Parathyroid adenoma (tissue), 2 donors: ENCODE data around the gene COPZ1.
"Not testable (repeated sequence)": the region's sequence is repeated elsewhere in the genome, so short reads cannot be mapped to it uniquely, and the experiment has no call there.

Source experiments
- H2AFZ ChIP-seq: fragments of 300-600 bp; sonication (generic); one replicate; pipeline ENCODE4 v1.7.0; 2017; ENCODE audit warnings: antibody characterized with exemption, mild to moderate bottlenecking
- H3K27ac ChIP-seq: fragments of 300-600 bp; sonication (generic); one replicate; pipeline ENCODE4 v1.7.0; 2017
- H3K27me3 ChIP-seq: fragments of 300-600 bp; sonication (generic); one replicate; pipeline ENCODE4 v1.7.0; 2017; ENCODE audit warnings: low read length; ENCODE audit not compliant: control insufficient read depth, insufficient read depth
- H3K36me3 ChIP-seq: fragments of 300-600 bp; sonication (generic); one replicate; pipeline ENCODE4 v1.7.0; 2017; ENCODE audit warnings: low read length; ENCODE audit not compliant: control insufficient read depth, insufficient read depth
- H3K4me1 ChIP-seq: fragments of 300-600 bp; sonication (generic); one replicate; pipeline ENCODE4 v1.7.0; 2017; ENCODE audit warnings: control low read depth
- H3K4me2 ChIP-seq: fragments of 300-600 bp; sonication (generic); one replicate; pipeline ENCODE4 v1.7.0; 2017; ENCODE audit warnings: low read length
- H3K4me3 ChIP-seq: fragments of 300-600 bp; sonication (generic); one replicate; pipeline ENCODE4 v1.7.0; 2017; ENCODE audit warnings: low read depth, low read length
- H3K79me2 ChIP-seq: fragments of 300-600 bp; sonication (generic); one replicate; pipeline ENCODE4 v1.7.0; 2017; ENCODE audit warnings: control low read depth
- H3K9ac ChIP-seq: fragments of 300-600 bp; sonication (generic); one replicate; pipeline ENCODE4 v1.7.0; 2017; ENCODE audit warnings: mild to moderate bottlenecking
- H3K9me3 ChIP-seq: fragments of 300-600 bp; sonication (generic); one replicate; pipeline ENCODE4 v1.7.0; 2017; ENCODE audit warnings: low read length; ENCODE audit not compliant: control insufficient read depth
- CTCF ChIP-seq: fragments of 300-600 bp; sonication (generic); IDR thresholded peaks from one replicate; pipeline ENCODE4 v1.7.0; 2017; ENCODE audit warnings: antibody characterized with exemption, mild to moderate bottlenecking
- donor health status: primary hyperparathyroidism.

Gene COPZ1

GRCh38 chr12:54352891-54353874 is 28.3 kb downstream of the COPZ1 start:
- no peak for TF ChIP-seq CTCF
- Histone ChIP-seq H3K4me2 (peak overlapping the region; percentile 67), H3K36me3 (no peaks in the 10 kb centered on the region), H3K9me3 (no peaks in the 10 kb centered on the region), H3K27ac (peak overlapping the region; percentile 85), H3K4me3 (peak overlapping the region; percentile 36), H3K79me2 (no peaks in the 10 kb centered on the region), H3K4me1 (peaks cover 51% of the 10 kb centered on the region), H3K27me3 (no peaks in the 10 kb centered on the region), H3K9ac (no peak overlapping the region), H2AFZ (peak overlapping the region; percentile 18)

GRCh38 chr12:54354271-54354670 is 29.3 kb downstream of the COPZ1 start:
- H3K4me3 ChIP-seq, H3K9ac ChIP-seq, H3K79me2 ChIP-seq, H2AFZ ChIP-seq, H3K4me2 ChIP-seq, H3K9me3 ChIP-seq, H3K27me3 ChIP-seq, H3K36me3 ChIP-seq, H3K27ac ChIP-seq: not testable (repeated sequence)
- H3K4me1 ChIP-seq = peaks cover 48% of the 10 kb centered on the region

GRCh38 chr12:54355104-54355815 is 30.3 kb downstream of the COPZ1 start:
- Histone ChIP-seq H3K27me3 (no peaks in the 10 kb centered on the region), H3K4me1 (peaks cover 45% of the 10 kb centered on the region), H3K79me2 (no peaks in the 10 kb centered on the region), H3K4me3 (no peak overlapping the region), H3K9ac (no peak overlapping the region), H3K9me3 (no peaks in the 10 kb centered on the region), H3K4me2 (no peak overlapping the region), H3K36me3 (no peaks in the 10 kb centered on the region), H3K27ac (peak overlapping the region; percentile 34), H2AFZ (no peak overlapping the region)
- TF ChIP-seq CTCF = no peak

- no peak for TF ChIP-seq CTCF
- Histone ChIP-seq H3K4me1 (peaks cover 38% of the 10 kb centered on the region), H2AFZ (no peak overlapping the region), H3K4me3 (no peak overlapping the region), H3K4me2 (no peak overlapping the region), H3K36me3 (no peaks in the 10 kb centered on the region), H3K79me2 (no peaks in the 10 kb centered on the region), H3K27ac (peak overlapping the region; percentile 34), H3K9me3 (no peaks in the 10 kb centered on the region), H3K27me3 (no peaks in the 10 kb centered on the region), H3K9ac (no peak overlapping the region)
Observed at GRCh38 chr12:54356228-54356627, 31.3 kb downstream of the COPZ1 start.

GRCh38 chr12:54356951-54357356 is 32.0 kb downstream of the COPZ1 start:
- no peak overlapping the region for H3K4me2 ChIP-seq
- no peaks in the 10 kb centered on the region for H3K36me3 ChIP-seq
- no peaks in the 10 kb centered on the region for H3K27me3 ChIP-seq
- H3K4me3 ChIP-seq = no peak overlapping the region
- H2AFZ ChIP-seq = no peak overlapping the region
- TF ChIP-seq CTCF = no peak
- no peaks in the 10 kb centered on the region for H3K79me2 ChIP-seq
- H3K9me3 ChIP-seq = no peaks in the 10 kb centered on the region
- peaks cover 31% of the 10 kb centered on the region for H3K4me1 ChIP-seq
- no peak overlapping the region for H3K27ac ChIP-seq
- no peak overlapping the region for H3K9ac ChIP-seq
